DND-41 (cell line): ENCODE results near the gene PRR5.

Source experiments
- ATAC-seq: fragments of 200-7000 bp; cut with Tn5 transposase; 3 replicates; pipeline ENCODE4 v1.9.1; 2021; ENCODE audit warnings: low read depth; ENCODE audit not compliant: insufficient read depth
- DNase-seq: peaks from one replicate; pipeline ENCODE4 v3.0.0-alpha.2; 2020
- H2AFZ ChIP-seq: 2 replicates; pipeline ENCODE4 v1.6.0; 2012; ENCODE audit warnings: low read depth, low read length
- H3K27ac ChIP-seq: 2 replicates; pipeline ENCODE4 v1.5.1; 2012; ENCODE audit warnings: low read length, inconsistent platforms
- H3K27me3 ChIP-seq: fragments of 200-600 bp; sonication (generic); 2 replicates; pipeline ENCODE4 v1.6.0; 2012; ENCODE audit warnings: low read length, mild to moderate bottlenecking, inconsistent platforms; ENCODE audit not compliant: insufficient read depth, poor library complexity
- H3K36me3 ChIP-seq: 2 replicates; pipeline ENCODE4 v1.5.1; 2012; ENCODE audit warnings: low read length, inconsistent platforms; ENCODE audit not compliant: insufficient read depth
- H3K4me1 ChIP-seq: 2 replicates; pipeline ENCODE4 v1.5.1; 2012; ENCODE audit warnings: mild to moderate bottlenecking, low read length; ENCODE audit not compliant: insufficient read depth
- H3K4me2 ChIP-seq: 2 replicates; pipeline ENCODE4 v1.6.0; 2012; ENCODE audit warnings: mild to moderate bottlenecking, moderate library complexity, low read length, inconsistent platforms; ENCODE audit not compliant: insufficient read depth
- H3K4me3 ChIP-seq, 2 experiments: fragments of 200-600 bp in 1 of 2; shearing (Covaris generic) in 1 of 2; 2 replicates each; pipeline ENCODE4 v1.5.1; 2012 to 2016; ENCODE audit warnings: inconsistent platforms in 2 of 2, low read length in 2 of 2, mild to moderate bottlenecking in 2 of 2, low read depth in 1 of 2, moderate library complexity in 1 of 2
- H3K79me2 ChIP-seq: 2 replicates; pipeline ENCODE4 v1.6.0; 2012; ENCODE audit warnings: low read length, inconsistent platforms; ENCODE audit not compliant: insufficient read depth
- H3K9ac ChIP-seq: 2 replicates; pipeline ENCODE4 v1.6.0; 2012; ENCODE audit warnings: low read depth, mild to moderate bottlenecking, inconsistent platforms, low read length, moderate library complexity
- H3K9me3 ChIP-seq: 2 replicates; pipeline ENCODE4 v1.5.1; 2012; ENCODE audit warnings: low read length, moderate library complexity, mild to moderate bottlenecking, inconsistent platforms; ENCODE audit not compliant: insufficient read depth, severe bottlenecking
- H4K20me1 ChIP-seq: 2 replicates; pipeline ENCODE4 v1.6.0; 2012; ENCODE audit warnings: low read length; ENCODE audit not compliant: insufficient read depth
- CTCF ChIP-seq: IDR thresholded peaks from 2 replicates; pipeline ENCODE4 v1.5.1; 2012; ENCODE audit warnings: borderline replicate concordance, low read length, moderate library complexity, mild to moderate bottlenecking; ENCODE audit not compliant: poor library complexity, severe bottlenecking; ENCODE audit errors: extremely low read depth
- EZH2 ChIP-seq: IDR thresholded peaks from 3 replicates; pipeline ENCODE4 v1.6.1; 2012; ENCODE audit warnings: borderline replicate concordance, low read depth, mild to moderate bottlenecking, moderate library complexity, low read length, inconsistent platforms; ENCODE audit not compliant: severe bottlenecking

Gene PRR5

GRCh38 chr22:44712962-44713361 is 11.0 kb downstream of the PRR5 start:
- Histone ChIP-seq H2AFZ (no peak overlapping the region), H3K9me3 (no peaks in the 10 kb centered on the region), H3K79me2 (no peaks in the 10 kb centered on the region), H3K9ac (no peak overlapping the region), H3K27ac (no peak overlapping the region), H3K36me3 (no peaks in the 10 kb centered on the region), H4K20me1 (peaks cover 17% of the 10 kb centered on the region), H3K4me1 (peaks cover 3% of the 10 kb centered on the region; the same call in 1 of the 2 replicates), H3K27me3 (no peaks in the 10 kb centered on the region), H3K4me3 (no peak overlapping the region), H3K4me2 (no peak overlapping the region)
- DNase-seq: no peak
- TF ChIP-seq EZH2 (no peak), CTCF (no peak)
- ATAC-seq: no peak

DNA sequence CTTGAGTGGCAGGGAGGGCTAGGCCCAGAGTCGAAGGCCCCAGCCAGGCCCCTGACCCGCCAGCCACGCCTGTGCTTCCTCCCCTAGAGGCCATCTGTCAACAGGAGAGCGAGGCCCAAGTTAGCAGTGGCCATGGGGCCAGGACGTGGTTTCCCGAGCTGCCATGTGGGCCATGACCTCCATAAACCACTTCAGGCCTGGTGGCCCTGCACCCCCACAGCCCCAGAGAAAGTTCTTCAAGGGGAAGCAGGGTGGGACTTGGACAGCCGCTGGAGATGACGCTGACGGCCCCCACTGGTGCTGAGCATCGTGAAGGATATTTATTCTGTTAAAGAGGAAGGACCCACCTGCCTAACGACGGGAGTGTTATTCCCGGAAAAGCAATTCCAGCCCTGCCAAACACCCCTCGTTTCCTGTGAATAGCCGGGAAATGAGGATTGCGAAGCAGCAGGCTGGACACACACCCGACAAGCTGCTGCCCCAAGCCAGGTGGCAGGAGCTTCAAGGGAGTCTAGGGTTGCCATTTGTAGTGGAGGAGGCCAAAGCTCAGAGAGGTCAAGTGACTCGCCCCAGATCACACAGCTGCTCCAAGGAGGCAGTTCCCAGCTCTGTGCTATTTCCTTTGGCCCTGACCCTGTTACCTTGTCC is 12.8 kb downstream of the PRR5 start:
- H2AFZ ChIP-seq: no peak overlapping the region
- TF ChIP-seq EZH2 (no peak), CTCF (no peak)
- H4K20me1 ChIP-seq: peaks cover 11% of the 10 kb centered on the region
- H3K79me2 ChIP-seq: no peaks in the 10 kb centered on the region
- no peak overlapping the region for H3K27ac ChIP-seq
- H3K9ac ChIP-seq: no peak overlapping the region
- no peak for ATAC-seq
- no peak for DNase-seq
- peaks cover 8% of the 10 kb centered on the region for H3K4me1 ChIP-seq
- no peaks in the 10 kb centered on the region for H3K9me3 ChIP-seq
- no peaks in the 10 kb centered on the region for H3K27me3 ChIP-seq
- H3K4me2 ChIP-seq: no peak overlapping the region
- no peak overlapping the region for H3K4me3 ChIP-seq
- no peaks in the 10 kb centered on the region for H3K36me3 ChIP-seq

GRCh38 chr22:44718418-44718817 is 16.4 kb downstream of the PRR5 start:
- Histone ChIP-seq H4K20me1 (no peaks in the 10 kb centered on the region; the same call in 1 of the 2 replicates), H3K36me3 (no peaks in the 10 kb centered on the region), H3K4me2 (no peak overlapping the region), H3K27ac (no peak overlapping the region), H2AFZ (no peak overlapping the region), H3K79me2 (no peaks in the 10 kb centered on the region), H3K9me3 (no peaks in the 10 kb centered on the region), H3K4me1 (peaks cover 8% of the 10 kb centered on the region), H3K27me3 (no peaks in the 10 kb centered on the region), H3K4me3 (no peak overlapping the region), H3K9ac (no peak overlapping the region)
- no peak for TF ChIP-seq EZH2
- no peak for TF ChIP-seq CTCF
- peak; percentile 93 for ATAC-seq
- peak; percentile 69 for DNase-seq
